ENCODE results near the gene PYROXD2. TPM values are rescaled to one million over a fixed set of nuclear protein-coding genes. Genes with fewer than 3 reads are reported as not detected.

Gene PYROXD2
- total RNA-seq, 1 experiment from 2014 or later = 7.0 TPM

GRCh38 chr10:98423691-98424120, 8.7 kb upstream of the PYROXD2 start:
- no peaks in the 10 kb centered on the region for H3K36me3 Mint-ChIP-seq (ENCODE audit: insufficient read depth, unreplicated experiment)
- no peaks in the 10 kb centered on the region for H3K27me3 Mint-ChIP-seq (ENCODE audit: unreplicated experiment)
- intact Hi-C loops (cut with micrococcal nuclease; ENCODE audit: unreplicated experiment) = no loop called here
- no peaks in the 10 kb centered on the region for H3K4me1 Mint-ChIP-seq (ENCODE audit: low read depth, unreplicated experiment)
- no peak overlapping the region for H3K4me3 Mint-ChIP-seq (ENCODE audit: low read depth, unreplicated experiment)
- no TSS peak for BruUV-seq (replicated peaks)
- CTCF ChIA-PET = no interaction called here
- H3K27ac Mint-ChIP-seq (ENCODE audit: unreplicated experiment) = no peak overlapping the region
- H3K9me3 Mint-ChIP-seq (ENCODE audit: low read depth, unreplicated experiment) = no peaks in the 10 kb centered on the region
- no peak for DNase-seq
- no peak for TF ChIP-seq CTCF (IDR thresholded peaks at IDR 0.05; ENCODE audit: unreplicated experiment)

DNA sequence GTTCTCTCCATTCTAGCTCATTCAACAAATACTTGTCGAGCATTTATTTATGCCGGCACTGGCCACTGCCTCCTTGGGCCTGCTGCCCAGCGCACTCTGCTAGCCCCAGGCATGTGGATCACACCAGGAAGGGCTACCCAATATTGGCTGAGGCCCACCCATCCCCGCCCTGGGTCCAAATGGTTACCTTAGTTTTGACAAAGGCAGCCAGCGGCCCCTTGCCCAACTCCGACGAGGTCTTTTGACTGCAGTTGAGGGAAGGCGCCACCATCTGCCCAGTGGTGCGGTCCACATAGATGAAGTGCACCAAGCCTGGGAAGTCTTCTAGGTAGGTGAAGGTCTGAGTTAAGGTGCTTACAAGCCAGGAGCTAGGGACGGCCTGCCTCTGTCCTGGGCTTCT, 7.2 kb upstream of the PYROXD2 start:
- H3K36me3 Mint-ChIP-seq (ENCODE audit: insufficient read depth, unreplicated experiment) = no peaks in the 10 kb centered on the region
- intact Hi-C loops (cut with micrococcal nuclease; ENCODE audit: unreplicated experiment) = no loop called here
- H3K4me1 Mint-ChIP-seq (ENCODE audit: low read depth, unreplicated experiment) = no peaks in the 10 kb centered on the region
- no peak overlapping the region for H3K27ac Mint-ChIP-seq (ENCODE audit: unreplicated experiment)
- no TSS peak for BruUV-seq (replicated peaks)
- DNase-seq = no peak
- H3K9me3 Mint-ChIP-seq (ENCODE audit: low read depth, unreplicated experiment) = no peaks in the 10 kb centered on the region
- no peak overlapping the region for H3K4me3 Mint-ChIP-seq (ENCODE audit: low read depth, unreplicated experiment)
- TF ChIP-seq CTCF (IDR thresholded peaks at IDR 0.05; ENCODE audit: unreplicated experiment) = no peak
- CTCF ChIA-PET = interaction anchor here (0.7 kb wide), 1 partner anchor 284 kb away, joined by 15 read pairs; no protein-coding TSS in a partner anchor
- H3K27me3 Mint-ChIP-seq (ENCODE audit: unreplicated experiment) = no peaks in the 10 kb centered on the region

DNA sequence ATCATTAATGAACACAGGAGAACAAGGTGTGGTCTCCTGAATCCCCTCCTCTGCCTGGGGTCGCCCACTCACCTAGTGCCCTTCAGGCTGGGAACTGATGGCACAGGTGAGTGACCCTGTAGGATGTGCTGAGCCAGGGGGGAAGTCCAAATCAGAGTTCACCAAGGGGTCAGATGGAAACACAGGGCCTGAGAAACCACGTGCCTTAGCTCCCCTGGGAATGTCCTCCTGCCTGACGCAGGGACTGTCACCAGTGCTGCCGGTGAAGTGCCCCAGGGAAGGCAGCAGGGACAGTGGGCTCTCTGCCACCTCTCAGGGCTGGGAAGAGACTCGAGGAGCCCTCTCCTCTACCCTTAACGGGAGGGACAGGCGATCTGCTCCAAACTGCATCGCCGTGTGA, 5.8 kb upstream of the PYROXD2 start:
- H3K9me3 Mint-ChIP-seq (ENCODE audit: low read depth, unreplicated experiment) = no peaks in the 10 kb centered on the region
- no TSS peak for BruUV-seq (replicated peaks)
- H3K4me3 Mint-ChIP-seq (ENCODE audit: low read depth, unreplicated experiment) = no peak overlapping the region
- CTCF ChIA-PET = no interaction called here
- H3K27ac Mint-ChIP-seq (ENCODE audit: unreplicated experiment) = no peak overlapping the region
- no peaks in the 10 kb centered on the region for H3K27me3 Mint-ChIP-seq (ENCODE audit: unreplicated experiment)
- no peak for DNase-seq
- H3K4me1 Mint-ChIP-seq (ENCODE audit: low read depth, unreplicated experiment) = no peaks in the 10 kb centered on the region
- TF ChIP-seq CTCF (IDR thresholded peaks at IDR 0.05; ENCODE audit: unreplicated experiment) = no peak
- H3K36me3 Mint-ChIP-seq (ENCODE audit: insufficient read depth, unreplicated experiment) = no peaks in the 10 kb centered on the region
- intact Hi-C loops (cut with micrococcal nuclease; ENCODE audit: unreplicated experiment) = no loop called here

DNA sequence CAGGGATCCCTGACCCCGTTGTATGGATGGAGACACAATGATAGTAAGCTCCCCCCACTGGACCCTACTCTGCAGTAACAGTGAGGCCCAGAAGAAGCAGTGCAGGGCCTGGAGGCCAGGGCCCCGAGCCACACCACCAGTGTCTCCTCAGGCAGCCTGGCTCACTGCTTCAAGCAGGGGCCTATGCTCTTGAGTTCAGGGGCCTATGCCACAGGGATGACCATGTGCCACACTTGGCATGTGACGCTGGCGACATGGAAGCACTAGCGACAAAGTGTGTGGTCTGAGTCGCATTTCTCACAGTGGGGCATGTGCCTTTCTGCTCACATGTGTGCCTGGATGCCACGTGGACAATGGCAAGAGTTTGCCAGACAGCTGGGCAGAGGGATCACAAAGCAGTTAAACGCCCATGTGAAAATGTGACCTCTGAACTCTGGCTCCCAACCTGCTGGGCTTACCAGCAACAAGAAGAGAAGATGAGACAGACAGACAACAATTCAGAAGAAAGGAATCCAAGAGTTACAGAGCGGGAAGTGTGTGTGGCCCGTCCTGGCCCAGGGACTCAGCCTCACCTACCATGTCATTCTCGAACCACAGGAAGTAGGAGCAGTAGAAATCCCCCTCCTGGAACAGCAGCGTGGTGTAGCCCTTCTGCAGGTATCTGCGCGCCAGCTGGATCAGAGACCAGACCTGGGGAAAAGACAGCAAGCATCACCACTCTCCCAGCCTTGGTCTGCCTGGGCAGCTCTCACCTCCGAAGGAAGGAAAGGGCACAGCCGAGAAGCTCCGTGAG, 4.7 kb upstream of the PYROXD2 start:
- no peaks in the 10 kb centered on the region for H3K4me1 Mint-ChIP-seq (ENCODE audit: low read depth, unreplicated experiment)
- DNase-seq = no peak
- TF ChIP-seq CTCF (IDR thresholded peaks at IDR 0.05; ENCODE audit: unreplicated experiment) = no peak
- H3K4me3 Mint-ChIP-seq (ENCODE audit: low read depth, unreplicated experiment) = no peak overlapping the region
- intact Hi-C loops (cut with micrococcal nuclease; ENCODE audit: unreplicated experiment) = no loop called here
- peaks cover 6% of the 10 kb centered on the region for H3K36me3 Mint-ChIP-seq (ENCODE audit: insufficient read depth, unreplicated experiment)
- CTCF ChIA-PET = no interaction called here
- no TSS peak for BruUV-seq (replicated peaks)
- H3K27ac Mint-ChIP-seq (ENCODE audit: unreplicated experiment) = no peak overlapping the region
- no peaks in the 10 kb centered on the region for H3K9me3 Mint-ChIP-seq (ENCODE audit: low read depth, unreplicated experiment)
- H3K27me3 Mint-ChIP-seq (ENCODE audit: unreplicated experiment) = no peaks in the 10 kb centered on the region
